Mesothelial cell of epicardium (in vitro differentiated cells): ENCODE measurements around the gene FBXO36. TPM values are rescaled to one million over a fixed set of nuclear protein-coding genes. Genes with fewer than 3 reads are reported as not detected.

ENCODE experiments used
- DNase-seq, 2 experiments: peaks; one replicate each; pipeline ENCODE4 v3.0.0; 2021; ENCODE audit warnings: low spot score in 2 of 2; ENCODE audit not compliant: unreplicated experiment in 2 of 2
- H3K27ac Mint-ChIP-seq: 2 replicates; pipeline ENCODE4 v1.8.0; 2021; ENCODE audit warnings: mixed read lengths
- H3K27me3 Mint-ChIP-seq: 2 replicates; pipeline ENCODE4 v1.8.0; 2021; ENCODE audit warnings: low read depth, mixed read lengths
- H3K36me3 Mint-ChIP-seq: 2 replicates; pipeline ENCODE4 v1.8.0; 2021; ENCODE audit warnings: mixed read lengths
- H3K4me1 Mint-ChIP-seq: 2 replicates; pipeline ENCODE4 v1.8.0; 2021; ENCODE audit warnings: mixed read lengths
- H3K4me3 Mint-ChIP-seq: 2 replicates; pipeline ENCODE4 v1.8.0; 2021; ENCODE audit warnings: mild to moderate bottlenecking, moderate library complexity, mixed read lengths
- H3K9me3 Mint-ChIP-seq: 2 replicates; pipeline ENCODE4 v1.8.0; 2021; ENCODE audit warnings: mixed read lengths
- CTCF ChIP-seq: fragments of 200-600 bp; sonication (generic); IDR thresholded peaks from one replicate; pipeline ENCODE4 v1.5.0; 2021; ENCODE audit warnings: antibody characterized with exemption; ENCODE audit not compliant: unreplicated experiment
- total RNA-seq: library from RNA; stranded (reverse); gene quantifications from 3 replicates; pipeline ENCODE4 v1.2.1, GENCODE V29; 2021

Gene FBXO36
- total RNA-seq, 1 donor from 2014 or later: 5.5 TPM

GRCh38 chr2:229880892-229881586 lies 41.3 kb upstream of the FBXO36 start:
- Mint-ChIP-seq H3K9me3 (no peaks in the 10 kb centered on the region), H3K27ac (peak overlapping the region; percentile 51)

GRCh38 chr2:229882583-229882982 lies 39.7 kb upstream of the FBXO36 start:
- TF ChIP-seq CTCF: no peak
- Mint-ChIP-seq H3K9me3 (no peaks in the 10 kb centered on the region), H3K27ac (peak overlapping the region; percentile 50), H3K4me3 (no peak overlapping the region), H3K27me3 (no peaks in the 10 kb centered on the region), H3K36me3 (peaks cover 10% of the 10 kb centered on the region), H3K4me1 (peaks cover 5% of the 10 kb centered on the region)
- no peak for DNase-seq

More at GRCh38 chr2:229880892-229881586, 41.3 kb upstream of the FBXO36 start:
- peaks cover 10% of the 10 kb centered on the region for H3K36me3 Mint-ChIP-seq
- DNase-seq: no peak
- no peak for TF ChIP-seq CTCF
- H3K4me1 Mint-ChIP-seq: peaks cover 5% of the 10 kb centered on the region
- no peaks in the 10 kb centered on the region for H3K27me3 Mint-ChIP-seq
- no peak overlapping the region for H3K4me3 Mint-ChIP-seq

- Mint-ChIP-seq H3K4me1 (peaks cover 5% of the 10 kb centered on the region), H3K9me3 (no peaks in the 10 kb centered on the region), H3K27ac (no peak overlapping the region), H3K4me3 (no peak overlapping the region), H3K27me3 (no peaks in the 10 kb centered on the region), H3K36me3 (no peaks in the 10 kb centered on the region)
- no peak for DNase-seq
- TF ChIP-seq CTCF: no peak
These were observed 37.3 kb upstream of the FBXO36 start for GRCh38 chr2:229884775-229885699.

GRCh38 chr2:229887441-229887840 lies 34.9 kb upstream of the FBXO36 start:
- Mint-ChIP-seq H3K4me3 (no peak overlapping the region), H3K36me3 (no peaks in the 10 kb centered on the region), H3K27ac (no peak overlapping the region), H3K27me3 (no peaks in the 10 kb centered on the region), H3K4me1 (no peaks in the 10 kb centered on the region), H3K9me3 (no peaks in the 10 kb centered on the region)
- no peak for TF ChIP-seq CTCF
- no peak for DNase-seq

GRCh38 chr2:229888031-229888430 lies 34.3 kb upstream of the FBXO36 start:
- no peaks in the 10 kb centered on the region for H3K27me3 Mint-ChIP-seq
- no peaks in the 10 kb centered on the region for H3K4me1 Mint-ChIP-seq
- no peaks in the 10 kb centered on the region for H3K36me3 Mint-ChIP-seq
- DNase-seq: no peak
- H3K27ac Mint-ChIP-seq: no peak overlapping the region
- TF ChIP-seq CTCF: no peak
- H3K9me3 Mint-ChIP-seq: no peaks in the 10 kb centered on the region
- H3K4me3 Mint-ChIP-seq: no peak overlapping the region
